Hematopoietic multipotent progenitor cell (in vitro differentiated cells): ENCODE results near the gene CNPPD1. TPM values are rescaled to one million over a fixed set of nuclear protein-coding genes. Genes with fewer than 3 reads are reported as not detected.

Source experiments
- DNase-seq, 3 donors: peaks; one replicate each; pipeline ENCODE4 v3.0.0-alpha.2; 2011 to 2015; ENCODE audit warnings: low read depth in 2 of 3, low spot score in 2 of 3
- total RNA-seq: library from RNA; depleted of rRNA; stranded (reverse); fragments of >200 nt; gene quantifications from one replicate; pipeline ENCODE4 v1.2.3, GENCODE V29; 2012

CNPPD1 gene
- total RNA-seq, 1 donor: 60.1 TPM

GRCh38 chr2:219181531-219181930 lies 4.8 kb upstream of the CNPPD1 start:
- no peak for DNase-seq

DNA sequence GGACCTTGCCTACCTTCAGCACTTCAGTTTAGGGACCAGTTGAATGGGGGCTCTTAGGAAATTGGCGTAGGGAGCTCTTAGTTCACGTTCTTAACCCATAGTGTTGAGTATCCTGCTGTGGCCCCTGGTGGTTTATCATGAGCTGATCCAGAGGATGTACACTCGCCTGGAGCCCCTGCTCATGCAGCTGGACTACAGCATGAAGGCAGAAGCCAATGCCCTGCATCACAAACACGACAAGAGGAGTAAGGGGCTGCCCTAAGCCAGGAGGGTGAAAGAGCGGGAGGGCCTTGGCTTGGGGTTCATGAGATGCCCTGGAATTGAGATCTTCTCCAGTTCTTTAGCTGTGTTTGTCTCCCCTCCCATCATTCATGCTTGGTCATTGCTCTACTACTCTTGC lies 4.2 kb upstream of the CNPPD1 start:
- no peak for DNase-seq

- no peak for DNase-seq
Measured at GRCh38 chr2:219179601-219180465, 3.1 kb upstream of the CNPPD1 start.

- DNase-seq: no peak
Measured at GRCh38 chr2:219178377-219179175, 1.9 kb upstream of the CNPPD1 start.

DNA sequence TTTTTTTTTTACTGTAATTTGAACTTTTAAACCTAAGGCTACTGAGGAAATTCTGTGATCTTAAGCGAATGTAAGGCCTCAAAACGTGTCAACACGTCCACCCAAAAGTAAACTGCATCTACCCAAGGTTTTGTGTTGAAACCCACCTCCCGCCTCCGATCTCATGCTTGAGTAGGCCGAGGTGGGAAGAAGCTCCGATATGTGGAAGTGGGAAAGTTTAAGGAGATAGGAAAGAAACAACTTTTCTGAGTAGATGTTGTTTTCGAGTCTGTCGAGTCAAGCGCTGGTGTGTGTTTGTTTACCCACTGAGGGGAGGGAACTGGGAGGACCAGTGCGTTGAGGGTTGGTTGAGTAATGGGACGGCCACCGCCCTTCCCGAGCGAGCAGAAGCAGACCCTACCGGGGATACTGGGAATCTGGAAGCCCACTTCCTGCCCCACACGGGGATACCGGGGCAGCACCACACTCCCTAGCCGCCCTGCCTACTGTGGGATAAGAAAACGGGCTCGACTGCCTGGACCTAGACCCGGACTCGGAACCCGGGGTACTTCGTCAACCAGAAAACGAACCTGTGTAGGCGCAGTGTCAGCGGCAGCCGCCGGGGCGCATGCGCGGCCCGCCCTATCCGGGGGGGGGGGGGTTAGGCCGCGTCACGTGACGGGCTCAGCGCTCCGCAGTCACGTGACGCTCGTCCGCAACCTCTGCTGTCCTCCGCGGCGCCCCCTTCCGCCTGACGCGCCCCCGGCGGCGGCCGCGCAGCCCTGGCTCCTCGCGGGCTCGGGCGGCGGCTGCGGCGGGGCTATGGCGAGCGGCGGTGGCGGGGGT lies 1.0 kb upstream of the CNPPD1 start, which contains the start of gene RETREG2:
RETREG2 (plus strand) TSS at position 724 of the 825 bp plus-strand sequence; CDS start at position 802, 78 bp downstream.
- peak; percentile 91 to 93 (median 91) for DNase-seq

- DNase-seq: peak in 1 of 3 donors; percentile 28
Measured at GRCh38 chr2:219175928-219176817, 552 bp downstream of the CNPPD1 start.

DNA sequence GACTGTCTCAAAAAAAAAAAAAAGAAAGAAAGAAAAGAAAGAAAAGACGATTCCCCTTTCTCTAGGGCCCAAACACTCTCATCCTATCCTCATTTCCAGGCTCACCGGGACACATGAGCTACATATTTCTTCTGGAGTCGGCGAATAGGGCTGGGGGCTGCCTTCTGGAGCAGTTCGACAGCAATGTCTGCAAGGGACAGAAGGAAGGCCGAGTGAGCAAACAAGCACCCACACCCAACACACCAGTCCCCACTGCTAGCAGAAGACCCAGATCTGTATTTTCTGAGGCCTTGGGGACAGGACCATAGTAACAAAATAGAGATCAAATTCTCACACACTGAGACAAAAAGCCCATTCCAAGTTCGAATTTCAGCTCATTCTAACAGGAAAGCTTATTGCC lies 1.2 kb downstream of the CNPPD1 start:
- no peak for DNase-seq

DNA sequence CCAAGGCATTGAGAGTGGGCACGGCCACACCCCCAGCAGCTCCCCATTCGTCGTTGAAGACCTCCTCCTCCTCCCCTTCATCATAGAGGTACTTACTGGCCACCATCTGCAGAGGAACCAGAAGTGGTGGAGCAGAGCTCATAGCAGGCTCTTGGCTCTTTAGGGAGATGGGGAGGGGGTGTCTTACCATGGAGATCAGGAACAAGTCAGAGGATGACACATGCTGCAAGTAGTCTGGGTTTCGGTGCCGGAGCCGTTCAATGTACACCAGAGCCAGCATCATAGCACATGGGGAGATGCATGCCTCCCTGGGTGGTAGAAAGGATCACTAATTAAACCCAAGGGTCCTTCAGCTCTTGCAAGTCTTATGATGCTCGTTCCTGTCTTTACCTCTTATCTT lies 1.9 kb downstream of the CNPPD1 start:
- DNase-seq: no peak

- no peak for DNase-seq
Measured at GRCh38 chr2:219174146-219174545, 2.6 kb downstream of the CNPPD1 start.

DNA sequence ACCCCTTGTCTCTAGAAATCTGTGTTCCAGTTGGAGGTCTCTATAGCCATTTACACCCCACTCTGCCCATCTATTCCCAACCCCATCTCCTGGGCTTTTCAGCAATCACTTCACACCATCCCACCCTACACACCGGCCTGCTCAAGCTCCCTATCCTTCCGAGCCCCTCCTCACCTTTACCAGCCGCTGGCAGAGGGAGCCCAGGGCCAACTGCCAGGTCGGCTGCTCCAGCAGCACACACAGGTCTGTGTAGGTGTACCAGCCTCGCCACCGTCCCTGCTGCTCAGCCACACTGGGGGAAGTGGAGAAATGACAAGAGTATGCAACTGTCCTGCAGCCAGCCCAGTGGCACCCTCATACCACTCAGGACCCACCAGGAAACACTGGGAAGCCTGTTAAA lies 3.5 kb downstream of the CNPPD1 start:
- DNase-seq: no peak

DNA sequence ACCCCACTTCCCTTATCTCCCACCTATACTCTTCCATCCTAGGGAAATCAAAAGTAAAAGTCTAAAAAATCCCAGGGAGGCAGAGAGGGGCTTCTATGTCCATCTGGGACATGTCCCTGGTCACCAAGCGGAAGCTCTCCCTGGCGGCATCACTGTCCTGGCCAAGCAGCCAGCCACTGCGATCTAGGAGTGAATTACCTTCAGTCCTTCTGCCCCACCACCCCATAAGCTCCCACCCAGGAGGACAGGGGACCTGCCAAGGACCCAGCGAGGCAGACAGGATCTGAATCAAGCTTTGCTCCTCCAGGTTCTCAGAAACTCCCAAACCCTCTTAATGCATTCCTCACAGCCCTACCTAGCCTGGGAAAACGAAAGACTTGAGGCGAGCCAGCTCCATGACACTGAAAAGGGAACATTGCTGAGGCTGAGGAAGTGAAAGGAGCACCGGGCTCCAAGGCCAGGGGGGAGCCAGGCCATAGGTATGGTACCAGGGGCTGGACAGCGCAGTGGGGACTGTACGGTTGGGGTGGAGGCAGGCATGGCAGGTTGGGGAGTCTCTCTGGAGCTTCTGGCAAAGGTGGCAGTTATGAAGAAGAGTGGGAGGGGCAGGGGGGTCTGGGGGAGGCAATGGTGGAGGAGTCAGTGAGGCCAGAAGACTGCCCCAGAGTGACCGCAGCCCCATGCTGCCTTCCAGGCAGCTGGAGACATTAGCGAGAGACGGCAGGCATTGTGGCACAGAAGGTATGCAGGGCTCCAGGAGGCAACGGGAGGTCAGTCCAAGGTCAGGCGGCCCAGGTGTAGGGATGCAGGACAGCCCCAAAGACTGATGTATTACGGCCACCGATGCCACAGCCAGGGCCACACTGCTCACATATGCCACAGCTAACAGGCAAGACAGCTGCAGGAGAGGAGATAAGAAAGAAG lies 4.2 kb downstream of the CNPPD1 start:
- no peak for DNase-seq

DNA sequence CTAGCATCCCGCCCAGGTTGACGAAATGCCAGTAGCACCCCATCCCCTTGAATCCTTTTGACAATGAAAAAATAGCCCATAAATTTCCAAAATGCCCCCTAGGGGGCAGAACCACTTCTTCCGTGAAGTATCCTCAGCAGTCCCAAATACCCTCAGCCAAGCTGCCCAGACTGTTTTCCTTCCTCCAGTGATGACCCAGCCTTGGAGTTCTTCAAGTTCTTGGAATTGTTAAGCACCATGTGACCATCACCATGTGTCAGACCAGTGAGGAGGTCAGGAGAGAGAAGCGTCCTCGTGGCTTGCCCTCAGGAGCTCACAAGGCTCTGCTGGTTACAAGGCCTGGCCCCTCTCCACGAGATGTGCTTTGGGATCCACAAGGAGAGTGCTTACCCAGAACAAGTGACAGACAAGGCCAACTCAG lies 5.5 kb downstream of the CNPPD1 start:
- peak in 2 of 3 donors; percentile 21 to 52 for DNase-seq

DNA sequence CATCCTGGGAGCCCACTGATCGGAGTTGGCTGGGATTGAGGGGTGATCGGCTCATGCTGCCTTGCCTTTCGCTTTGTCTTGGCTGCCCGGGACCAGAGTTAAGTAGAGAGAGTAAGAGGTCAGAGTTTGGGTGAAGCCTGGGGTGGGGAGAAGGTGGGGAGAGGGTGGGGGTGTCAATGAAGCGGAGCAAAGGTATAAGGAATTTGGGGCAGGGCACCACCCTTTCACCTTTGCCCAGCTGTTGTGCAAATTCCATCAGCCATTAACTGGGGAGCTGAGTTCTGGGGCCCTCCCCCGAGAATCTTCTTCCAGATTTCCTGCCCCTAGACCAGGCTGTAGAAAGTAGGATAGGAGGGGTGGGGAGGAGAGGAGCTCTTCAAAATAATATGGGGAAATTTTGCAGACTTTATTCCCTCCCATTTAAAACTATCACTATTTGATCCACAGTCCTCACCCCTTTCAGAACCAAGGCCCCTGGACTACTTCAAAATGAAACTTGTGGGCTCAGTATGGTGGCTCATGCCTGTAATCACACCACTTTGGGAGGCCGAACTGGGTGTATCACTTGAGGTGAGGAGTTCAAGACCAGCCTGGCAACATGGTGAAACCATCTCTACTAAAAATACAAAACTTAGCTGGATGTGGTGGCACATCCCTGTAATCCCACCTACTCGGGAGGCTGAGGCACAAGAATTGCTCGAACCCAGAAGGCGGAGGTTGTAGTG lies 6.6 kb downstream of the CNPPD1 start, which contains the start of gene SLC23A3:
SLC23A3 (minus strand) TSS at position 100 of the 725 bp plus-strand sequence; CDS start at position 55, 45 bp downstream.
- DNase-seq: no peak

DNA sequence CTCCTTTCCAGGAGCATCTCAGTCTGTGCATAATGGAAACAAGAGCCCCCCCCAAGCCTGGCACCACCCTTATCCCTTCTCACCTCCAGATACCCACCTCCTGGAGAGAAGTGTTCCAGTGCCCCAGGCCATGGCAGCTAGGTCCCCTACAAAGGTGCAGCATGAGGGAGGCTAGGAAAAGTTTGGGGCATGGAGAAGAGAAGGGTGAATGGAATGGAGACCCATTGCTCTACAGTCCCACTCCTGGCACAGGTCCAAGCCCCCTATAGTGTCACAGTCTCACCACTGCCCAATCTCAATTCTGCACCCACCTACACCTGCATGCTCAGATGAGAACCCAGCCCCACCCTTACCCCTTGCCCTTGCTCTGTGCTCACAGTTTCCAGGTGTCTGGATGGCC lies 7.8 kb downstream of the CNPPD1 start:
- no peak for DNase-seq

- peak in 2 of 3 donors; percentile 29 to 39 for DNase-seq
Measured at GRCh38 chr2:219168526-219168925, 8.2 kb downstream of the CNPPD1 start.

DNA sequence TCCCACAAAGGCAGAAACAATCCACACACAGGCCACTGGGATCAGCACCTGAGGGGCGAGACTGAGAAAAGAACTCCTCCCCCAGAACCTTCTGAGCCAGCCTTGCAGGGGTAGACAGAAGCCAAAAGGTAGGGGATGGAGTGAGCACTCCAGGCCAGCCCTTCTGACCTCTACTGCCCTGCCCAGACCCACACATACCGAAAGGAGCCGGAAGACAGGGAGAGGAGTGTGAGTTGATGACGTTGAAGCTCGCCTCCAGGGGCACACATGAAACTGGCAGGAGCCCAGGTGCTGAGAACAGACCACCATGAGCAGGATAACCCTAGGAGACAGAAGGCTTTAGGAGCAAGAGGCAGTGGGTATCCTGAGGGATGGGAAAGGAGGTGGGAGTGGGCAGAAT lies 8.7 kb downstream of the CNPPD1 start:
- DNase-seq: no peak

DNA sequence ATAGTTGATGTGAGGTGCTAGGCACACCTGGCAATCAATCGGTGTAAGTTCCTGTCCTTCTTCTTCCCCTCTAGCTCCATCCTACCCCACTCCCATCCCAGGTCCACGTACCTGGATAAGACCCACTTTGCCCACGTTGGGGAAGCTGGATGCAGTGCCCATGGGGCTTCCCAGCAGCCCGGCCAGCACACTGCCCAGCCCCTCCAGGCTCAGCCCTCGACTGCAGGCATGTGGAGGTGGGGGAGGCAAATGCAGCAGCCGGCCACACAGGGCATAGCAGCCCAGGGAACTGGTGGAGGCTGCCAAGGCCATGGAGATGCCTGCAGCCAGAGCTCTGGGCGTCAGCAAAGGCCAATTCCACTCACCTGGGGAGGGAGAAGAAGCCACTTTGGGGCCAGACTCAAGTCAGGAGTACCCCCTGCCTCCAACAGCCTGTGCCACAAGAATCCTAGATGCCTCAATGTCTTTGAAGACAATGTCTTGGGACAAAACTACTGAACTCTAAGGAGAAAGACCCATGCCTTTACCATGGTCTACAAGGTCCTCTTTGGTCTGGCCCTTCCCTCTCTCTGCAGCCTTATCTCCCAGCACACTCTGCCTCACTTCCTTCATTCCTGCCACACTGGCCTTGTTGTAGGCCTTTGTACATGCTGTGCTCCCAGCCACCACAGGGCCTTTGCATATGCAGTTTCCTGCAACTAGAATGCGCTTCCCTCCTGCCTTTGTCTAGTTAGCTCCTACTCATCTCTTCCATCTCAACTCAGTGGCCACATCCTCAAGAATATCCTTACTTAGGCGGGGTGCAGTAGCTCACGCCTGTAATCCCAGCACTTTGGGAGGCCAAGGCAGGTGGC lies 11.4 kb downstream of the CNPPD1 start:
- no peak for DNase-seq
